Fibroblast of lung (primary cell): ENCODE measurements around the gene FRMD4A. TPM values are rescaled to one million over a fixed set of nuclear protein-coding genes. Genes with fewer than 3 reads are reported as not detected.
A peak's percentile ranks its signal among the peaks of the same experiment; 100 is the strongest.

Experiments used
- DNase-seq, 2 donors: peaks; one replicate each; pipeline versions ENCODE4 v3.0.0 to v3.0.0-alpha.2; 2010; ENCODE audit warnings: low read depth in 2 of 2
- H2AFZ ChIP-seq: 2 replicates; pipeline ENCODE4 v1.5.1; 2012; ENCODE audit warnings: low read length, control low read depth, inconsistent platforms
- H3K27ac ChIP-seq: 2 replicates; pipeline ENCODE4 v1.5.1; 2011; ENCODE audit warnings: low read length, control low read depth; ENCODE audit not compliant: insufficient read depth
- H3K27me3 ChIP-seq: 2 replicates; pipeline ENCODE4 v1.5.1; 2011; ENCODE audit warnings: mild to moderate bottlenecking, low read length; ENCODE audit not compliant: control insufficient read depth, insufficient read depth
- H3K36me3 ChIP-seq: 2 replicates; pipeline ENCODE4 v1.5.1; 2011; ENCODE audit warnings: low read length; ENCODE audit not compliant: control insufficient read depth, insufficient read depth
- H3K4me1 ChIP-seq: 2 replicates; pipeline ENCODE4 v1.5.1; 2011; ENCODE audit warnings: low read length; ENCODE audit not compliant: control insufficient read depth, insufficient read depth; ENCODE audit errors: extremely low read depth
- H3K4me2 ChIP-seq: 2 replicates; pipeline ENCODE4 v1.5.1; 2011; ENCODE audit warnings: low read length, control low read depth; ENCODE audit not compliant: insufficient read depth; ENCODE audit errors: extremely low read depth
- H3K4me3 ChIP-seq, 4 experiments: fragments of 200-600 bp in 1 of 4; sonication (generic) in 1 of 4; replicated peaks in 1 of 4; 2 replicates each; pipeline ENCODE4 v1.5.1; 2011 to 2016; ENCODE audit warnings: low read length in 4 of 4, low read depth in 3 of 4, mild to moderate bottlenecking in 3 of 4, control low read depth in 2 of 4, inconsistent platforms in 1 of 4, mixed read lengths in 1 of 4; ENCODE audit not compliant: insufficient read depth in 1 of 4; ENCODE audit errors: control extremely low read depth in 1 of 4
- H3K79me2 ChIP-seq: 2 replicates; pipeline ENCODE4 v1.5.1; 2012; ENCODE audit warnings: mild to moderate bottlenecking, low read length, inconsistent platforms; ENCODE audit not compliant: control insufficient read depth, insufficient read depth
- H3K9ac ChIP-seq: 2 replicates; pipeline ENCODE4 v1.5.1; 2011; ENCODE audit warnings: mild to moderate bottlenecking, low read length, control low read depth; ENCODE audit not compliant: insufficient read depth
- H3K9me3 ChIP-seq: 2 replicates; pipeline ENCODE4 v1.5.1; 2012; ENCODE audit warnings: low read depth, low read length; ENCODE audit not compliant: control insufficient read depth, insufficient read depth
- H4K20me1 ChIP-seq: 2 replicates; pipeline ENCODE4 v1.5.1; 2011; ENCODE audit warnings: low read length; ENCODE audit not compliant: control insufficient read depth, insufficient read depth; ENCODE audit errors: extremely low read depth
- EZH2 ChIP-seq: IDR thresholded peaks from 2 replicates; pipeline ENCODE4 v1.5.1; 2012; ENCODE audit warnings: low read length, control low read depth, mild to moderate bottlenecking; ENCODE audit errors: missing control alignments
- polyA minus RNA-seq: library from RNA; depleted of rRNA, polyadenylated mRNA; stranded (reverse); fragments of >200 nt; gene quantifications from 2 replicates; pipeline ENCODE4 v1.2.3, GENCODE V29; 2011; ENCODE audit warnings: low replicate concordance
- polyA plus RNA-seq, 2 donors: library from polyadenylated mRNA; depleted of rRNA in 1 of 2; stranded (reverse) in 1 of 2; unstranded in 1 of 2; fragments of >200 nt; gene quantifications; 2 replicates each; pipeline ENCODE4 v1.2.1, GENCODE V29; 2011 to 2012; ENCODE audit warnings: missing spikeins in 1 of 2
- total RNA-seq: library from RNA; depleted of rRNA; stranded (reverse); fragments of >200 nt; gene quantifications from 2 replicates; pipeline ENCODE4 v1.2.1, GENCODE V29; 2014
- TF ChIP-seq, protein P1 (sequence below), 2 donors: IDR thresholded peaks in 1 of 2; conservative IDR thresholded peaks in 1 of 2; 1 replicate in 1 of 2; 2 replicates in 1 of 2; pipeline ENCODE4 v1.5.1; 2011 to 2012; ENCODE audit warnings: low read length in 2 of 2, control low read depth in 1 of 2, inconsistent platforms in 1 of 2, low read depth in 1 of 2, mild to moderate bottlenecking in 1 of 2

Gene FRMD4A
- 22.9 and 26.9 TPM in 2 replicates for total RNA-seq
- polyA plus RNA-seq, result 58.3 and 63.6 TPM in 2 replicates
- polyA plus RNA-seq (2012), result 64.5 and 105 TPM in 2 replicates
- 269 and 278 TPM in 2 replicates for polyA minus RNA-seq

DNA sequence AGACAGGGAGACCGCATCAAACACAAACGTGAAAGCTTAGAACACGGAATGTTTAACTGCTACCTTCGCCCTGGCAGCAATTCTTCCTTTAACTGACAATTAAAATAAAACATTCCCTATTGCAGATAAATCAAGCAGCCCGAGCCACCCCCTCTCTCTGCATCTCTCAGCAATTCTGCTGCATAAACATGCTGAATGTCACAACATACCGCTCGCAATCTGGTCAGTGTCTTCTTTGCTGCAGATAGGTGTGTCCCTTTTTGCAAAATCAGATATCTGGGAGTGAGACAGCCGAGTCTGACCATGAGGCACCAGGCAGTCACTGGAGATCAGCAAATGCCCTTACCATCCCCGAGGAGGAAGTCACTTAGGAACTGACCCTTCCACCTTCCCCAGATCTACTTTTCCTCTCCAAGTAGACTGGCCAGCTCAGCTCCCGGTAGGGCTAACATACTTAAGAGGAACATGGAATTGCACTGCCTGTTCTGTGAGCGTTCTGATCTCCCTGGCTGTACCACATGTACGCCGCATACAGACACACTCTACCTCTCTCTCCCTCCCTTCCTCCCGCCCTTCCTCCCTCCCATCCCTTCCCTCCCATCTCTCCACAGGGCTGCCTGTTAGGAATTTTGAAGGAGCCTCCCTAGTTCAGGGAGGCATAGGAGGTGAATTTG, at the start of gene FRMD4A:
TSS of gene FRMD4A (minus strand) at position 537 of the 674 bp plus-strand sequence.
- Histone ChIP-seq H2AFZ (no peak within 1 kb of the TSS), H4K20me1 (no peaks in the 10 kb centered on the region), H3K9me3 (no peaks in the 10 kb centered on the region), H3K9ac (no peak within 1 kb of the TSS), H3K79me2 (no peaks in the 10 kb centered on the region), H3K27ac (no peak within 1 kb of the TSS), H3K36me3 (no peaks in the 10 kb centered on the region), H3K4me2 (no peak within 1 kb of the TSS), H3K4me3 (no peak within 1 kb of the TSS), H3K4me1 (no peaks in the 10 kb centered on the region), H3K27me3 (peaks cover 15% of the 10 kb centered on the region)
- TF ChIP-seq, protein P1, sequence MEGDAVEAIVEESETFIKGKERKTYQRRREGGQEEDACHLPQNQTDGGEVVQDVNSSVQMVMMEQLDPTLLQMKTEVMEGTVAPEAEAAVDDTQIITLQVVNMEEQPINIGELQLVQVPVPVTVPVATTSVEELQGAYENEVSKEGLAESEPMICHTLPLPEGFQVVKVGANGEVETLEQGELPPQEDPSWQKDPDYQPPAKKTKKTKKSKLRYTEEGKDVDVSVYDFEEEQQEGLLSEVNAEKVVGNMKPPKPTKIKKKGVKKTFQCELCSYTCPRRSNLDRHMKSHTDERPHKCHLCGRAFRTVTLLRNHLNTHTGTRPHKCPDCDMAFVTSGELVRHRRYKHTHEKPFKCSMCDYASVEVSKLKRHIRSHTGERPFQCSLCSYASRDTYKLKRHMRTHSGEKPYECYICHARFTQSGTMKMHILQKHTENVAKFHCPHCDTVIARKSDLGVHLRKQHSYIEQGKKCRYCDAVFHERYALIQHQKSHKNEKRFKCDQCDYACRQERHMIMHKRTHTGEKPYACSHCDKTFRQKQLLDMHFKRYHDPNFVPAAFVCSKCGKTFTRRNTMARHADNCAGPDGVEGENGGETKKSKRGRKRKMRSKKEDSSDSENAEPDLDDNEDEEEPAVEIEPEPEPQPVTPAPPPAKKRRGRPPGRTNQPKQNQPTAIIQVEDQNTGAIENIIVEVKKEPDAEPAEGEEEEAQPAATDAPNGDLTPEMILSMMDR (conservative IDR thresholded peaks at IDR 0.05 in 1 of 2, IDR thresholded peaks at IDR 0.05 in 1 of 2; ENCODE audit: low read depth in 1 of 2, low read length in 2 of 2), result no peak
- peak; percentile 32 for TF ChIP-seq EZH2
- DNase-seq, result no peak

DNA sequence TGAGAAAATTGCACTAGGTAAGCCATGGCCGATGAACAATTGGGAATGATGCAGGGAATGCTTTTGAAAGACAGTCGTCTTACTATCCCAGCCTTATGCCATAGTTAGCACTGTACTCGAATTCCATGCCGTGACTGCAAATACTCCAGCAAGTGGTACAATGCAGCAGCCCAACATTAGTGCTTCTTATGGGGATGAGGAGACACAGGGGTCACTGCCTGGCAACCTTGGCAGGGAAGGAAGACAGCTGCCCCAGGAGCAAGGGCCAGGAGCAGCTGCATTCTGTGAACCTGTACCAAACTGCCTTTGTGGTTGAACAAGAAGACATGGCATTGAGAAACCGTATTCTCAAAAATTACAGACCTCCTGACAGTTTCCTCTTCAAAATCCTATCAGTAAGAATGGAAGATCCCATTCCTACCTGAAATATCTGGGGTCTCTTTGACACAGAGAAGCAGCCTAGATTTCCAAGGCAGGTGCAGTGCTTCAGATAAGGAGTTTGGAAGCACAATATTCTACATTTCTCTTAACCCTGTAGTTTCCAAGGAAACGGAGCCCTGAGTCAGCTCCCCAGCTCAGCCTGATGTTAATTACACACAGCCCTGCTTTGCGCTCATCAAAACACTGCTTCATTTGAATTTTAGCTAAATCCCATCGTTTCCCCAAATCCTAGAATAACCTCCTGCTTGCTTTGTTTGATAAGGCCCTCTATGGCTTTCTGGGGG, 49.0 kb upstream of the FRMD4A start:
- Histone ChIP-seq H4K20me1 (no peaks in the 10 kb centered on the region), H3K27ac (no peak overlapping the region), H3K36me3 (no peaks in the 10 kb centered on the region), H3K9ac (no peak overlapping the region), H3K4me2 (no peak overlapping the region), H3K79me2 (no peaks in the 10 kb centered on the region), H2AFZ (no peak overlapping the region), H3K4me1 (no peaks in the 10 kb centered on the region), H3K27me3 (no peaks in the 10 kb centered on the region), H3K9me3 (no peaks in the 10 kb centered on the region), H3K4me3 (no peak overlapping the region)
- DNase-seq, result no peak
- TF ChIP-seq, protein P1 (conservative IDR thresholded peaks at IDR 0.05 in 1 of 2, IDR thresholded peaks at IDR 0.05 in 1 of 2; ENCODE audit: low read depth in 1 of 2, low read length in 2 of 2), result no peak
- TF ChIP-seq EZH2, result no peak

- H3K36me3 ChIP-seq, result no peaks in the 10 kb centered on the region
- H3K4me1 ChIP-seq, result no peaks in the 10 kb centered on the region
- H3K9ac ChIP-seq, result no peak overlapping the region
- H2AFZ ChIP-seq, result no peak overlapping the region
- no peaks in the 10 kb centered on the region for H3K9me3 ChIP-seq
- no peaks in the 10 kb centered on the region for H4K20me1 ChIP-seq
- H3K79me2 ChIP-seq, result no peaks in the 10 kb centered on the region
- no peak for DNase-seq
- no peak overlapping the region for H3K4me3 ChIP-seq
- H3K4me2 ChIP-seq, result no peak overlapping the region
- no peak for TF ChIP-seq EZH2
- TF ChIP-seq, protein P1 (conservative IDR thresholded peaks at IDR 0.05 in 1 of 2, IDR thresholded peaks at IDR 0.05 in 1 of 2; ENCODE audit: low read depth in 1 of 2, low read length in 2 of 2), result no peak
- no peak overlapping the region for H3K27ac ChIP-seq
- peaks cover under 1% of the 10 kb centered on the region for H3K27me3 ChIP-seq
Observed at GRCh38 chr10:14378387-14378960, 47.8 kb upstream of the FRMD4A start.
